ENCODE measurements around the gene MT1B. TPM values are rescaled to one million over a fixed set of nuclear protein-coding genes. Genes with fewer than 3 reads are reported as not detected.

Gene MT1B
- total and polyA plus RNA-seq, 2 of the 4 experiments (the other 2 are of a cell fraction), result not detected

DNA sequence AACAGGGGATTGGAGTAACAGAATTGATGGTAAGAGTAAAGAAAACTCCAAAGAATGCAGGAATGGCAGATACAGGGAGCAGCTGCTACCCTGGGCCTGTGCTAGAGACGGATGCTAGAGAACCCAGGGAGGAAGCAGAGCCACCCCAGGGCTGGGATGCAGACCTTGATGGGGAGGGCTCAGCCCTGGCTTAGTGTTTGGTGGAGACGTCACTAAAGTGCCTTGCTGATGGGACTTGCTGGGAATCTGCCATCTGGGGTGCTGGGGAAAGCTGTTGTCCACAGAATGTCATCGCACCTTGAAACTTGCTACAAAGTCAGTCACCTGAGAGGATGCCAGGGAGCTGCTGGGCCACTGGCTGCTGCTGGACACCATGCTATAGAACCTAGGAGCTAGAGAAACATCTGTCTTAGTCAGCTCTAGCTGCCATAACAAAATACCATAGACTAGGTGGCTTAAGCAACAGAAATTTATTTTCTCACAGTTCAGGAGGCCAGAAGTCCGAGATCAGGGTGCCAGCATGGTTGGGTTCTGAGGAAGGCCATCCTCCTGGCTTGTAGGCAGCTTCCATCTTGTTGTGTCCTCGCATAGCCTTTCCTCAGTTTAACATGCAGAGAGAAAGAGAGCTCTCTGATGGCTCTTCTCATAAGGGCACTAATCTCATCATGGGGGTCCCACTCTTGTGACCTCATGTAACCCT lies 45.9 kb downstream of the MT1B start:
- H3K79me1 ChIP-seq (ENCODE audit: low read depth in 1 of 2, low read length in 2 of 2), result no peaks in the 10 kb centered on the region
- H4K91ac ChIP-seq (ENCODE audit: insufficient read depth, low read depth, low read length), result no peak overlapping the region
- no peak overlapping the region for H2BK15ac ChIP-seq (ENCODE audit: low read depth, low read length)
- H2AFZ ChIP-seq (replicated peaks; ENCODE audit: low read length, poor library complexity), result no peak overlapping the region
- H3K9me1 ChIP-seq (ENCODE audit: insufficient read depth, low read length), result no peaks in the 10 kb centered on the region; the same call in 1 of the 2 replicates
- DNase-seq (no peak), ATAC-seq (ENCODE audit: low read depth) (no peak)
- no peak overlapping the region for H3K27ac ChIP-seq (ENCODE audit: insufficient read depth, low read length)
- CTCF ChIA-PET, result no interaction called here
- no peak overlapping the region for H3K23ac ChIP-seq (ENCODE audit: low read depth, low read length)
- no peak overlapping the region for H3K56ac ChIP-seq (ENCODE audit: extremely low read depth, insufficient read depth, low read length)
- dilution Hi-C loops (cut with HindIII; ENCODE audit: low sequenced_read_pairs, unreplicated experiment) (no loop called here), intact Hi-C loops (cut with micrococcal nuclease) (no loop called here), in situ Hi-C loops (cut with MboI; ENCODE audit: low sequenced_read_pairs) (loop anchor here (10.0 kb wide), 1 partner anchor 213 kb away; no protein-coding TSS in a partner anchor)
- no TSS peak for BruUV-seq (replicated peaks)
- no peak overlapping the region for H2BK20ac ChIP-seq (ENCODE audit: low read depth, low read length)
- no peak overlapping the region for H3K4ac ChIP-seq (ENCODE audit: low read depth, low read length)
- POLR2A ChIA-PET (ENCODE audit: unreplicated experiment), result interaction anchor here (0.6 kb wide), 1 partner anchor 268 kb away, joined by 20 read pairs; no protein-coding TSS in a partner anchor
- no peak overlapping the region for H2BK120ac ChIP-seq (ENCODE audit: low read depth, low read length)
- no peak overlapping the region for H3K4me2 ChIP-seq (ENCODE audit: low read depth, low read length)
- H2AK9ac ChIP-seq (replicated peaks; ENCODE audit: low read depth, low read length, poor library complexity), result no peak overlapping the region
- no peaks in the 10 kb centered on the region for H3K36me3 ChIP-seq (ENCODE audit: control insufficient read depth, insufficient read depth, low read length)
- H3K14ac ChIP-seq (replicated peaks; ENCODE audit: low read depth, low read length), result no peak overlapping the region
- H3K27me3 ChIP-seq (ENCODE audit: control insufficient read depth, insufficient read depth, low read length), result peaks cover 2% of the 10 kb centered on the region; the same call in 1 of the 2 replicates
- H4K5ac ChIP-seq (ENCODE audit: low read depth, low read length), result no peak overlapping the region
- no peak overlapping the region for H3K4me3 ChIP-seq (ENCODE audit: insufficient read depth, low read depth, low read length)
- peaks cover 5% of the 10 kb centered on the region for H3K9me3 ChIP-seq (ENCODE audit: control insufficient read depth, insufficient read depth, low read length)
- no peak overlapping the region for H4K8ac ChIP-seq (ENCODE audit: low read depth in 2 of 2, low read length in 2 of 2)
- H3K18ac ChIP-seq (ENCODE audit: low read depth, low read length), result no peak overlapping the region
- no peaks in the 10 kb centered on the region for H4K20me1 ChIP-seq (ENCODE audit: insufficient read depth, low read length)
- 80% methylated on average over 1 of the region's 5 CpGs; no CpG with 5 or more reads in 1 of the 2 experiments for WGBS, 2 experiments (ENCODE audit: extremely low coverage in 2 of 2, insufficient read length in 1 of 2)
- H2AK5ac ChIP-seq (ENCODE audit: low read depth, low read length), result no peak overlapping the region
- no peaks in the 10 kb centered on the region for H3K4me1 ChIP-seq (ENCODE audit: control insufficient read depth, insufficient read depth, low read length)
- no peak for TF ChIP-seq RFX5 (IDR thresholded peaks at IDR 0.05; ENCODE audit: low read depth, low read length)
- TF ChIP-seq, protein P1, sequence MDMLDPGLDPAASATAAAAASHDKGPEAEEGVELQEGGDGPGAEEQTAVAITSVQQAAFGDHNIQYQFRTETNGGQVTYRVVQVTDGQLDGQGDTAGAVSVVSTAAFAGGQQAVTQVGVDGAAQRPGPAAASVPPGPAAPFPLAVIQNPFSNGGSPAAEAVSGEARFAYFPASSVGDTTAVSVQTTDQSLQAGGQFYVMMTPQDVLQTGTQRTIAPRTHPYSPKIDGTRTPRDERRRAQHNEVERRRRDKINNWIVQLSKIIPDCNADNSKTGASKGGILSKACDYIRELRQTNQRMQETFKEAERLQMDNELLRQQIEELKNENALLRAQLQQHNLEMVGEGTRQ (IDR thresholded peaks at IDR 0.05; ENCODE audit: low read depth, low read length), result no peak
- TF ChIP-seq CTCF (conservative IDR thresholded peaks at IDR 0.05; ENCODE audit: low read depth, low read length), result no peak
- TF ChIP-seq RCOR1 (IDR thresholded peaks at IDR 0.05; ENCODE audit: insufficient replicate concordance, low read length), result no peak
- TF ChIP-seq MXI1 (IDR thresholded peaks at IDR 0.05; ENCODE audit: borderline replicate concordance, low read depth, low read length), result no peak
- TF ChIP-seq FOS (IDR thresholded peaks at IDR 0.05; ENCODE audit: low read depth, low read length), result no peak
- TF ChIP-seq NFE2L2 (IDR thresholded peaks at IDR 0.05; ENCODE audit: low read depth, low read length), result no peak
- TF ChIP-seq MAFK (IDR thresholded peaks at IDR 0.05; ENCODE audit: low read depth, low read length), result no peak
- TF ChIP-seq MAZ (IDR thresholded peaks at IDR 0.05; ENCODE audit: borderline replicate concordance, low read depth, low read length), result no peak
- no peak for TF ChIP-seq POLR2A (IDR thresholded peaks at IDR 0.05; ENCODE audit: low read depth, low read length)
- no peak for TF ChIP-seq CEBPB (IDR thresholded peaks at IDR 0.05; ENCODE audit: low read depth, low read length)
- no peak for TF ChIP-seq ELK1 (IDR thresholded peaks at IDR 0.05; ENCODE audit: borderline replicate concordance, low read depth, low read length)
- TF ChIP-seq SMC3 (IDR thresholded peaks at IDR 0.05; ENCODE audit: low read depth, low read length), result no peak
- no peak for TF ChIP-seq CHD1 (IDR thresholded peaks at IDR 0.05; ENCODE audit: low read depth, low read length)
- TF ChIP-seq RAD21 (IDR thresholded peaks at IDR 0.05; ENCODE audit: low read length), result no peak
- no peak for TF ChIP-seq BHLHE40 (IDR thresholded peaks at IDR 0.05; ENCODE audit: low read depth, low read length)
- H2BK5ac ChIP-seq (ENCODE audit: low read depth, low read length, poor library complexity, severe bottlenecking), result no peak overlapping the region
- no peak overlapping the region for H3K9ac ChIP-seq (ENCODE audit: low read depth, low read length)

Measured in IMR-90 (cell line).